HUES64 (cell line): ENCODE data around the gene CD8B2.
"Not testable (repeated sequence)": the region's sequence is repeated elsewhere in the genome, so short reads cannot be mapped to it uniquely, and the experiment has no call there.

ENCODE experiments used
- H3K27ac ChIP-seq: 2 replicates; pipeline ENCODE4 v1.7.0; 2013; ENCODE audit warnings: low read depth, low read length, inconsistent platforms
- H3K27me3 ChIP-seq: 2 replicates; pipeline ENCODE4 v1.6.1; 2013; ENCODE audit warnings: mild to moderate bottlenecking, low read length; ENCODE audit not compliant: insufficient read depth
- H3K36me3 ChIP-seq: 2 replicates; pipeline ENCODE4 v1.6.1; 2013; ENCODE audit warnings: mild to moderate bottlenecking, low read length; ENCODE audit not compliant: insufficient read depth
- H3K4me1 ChIP-seq: 2 replicates; pipeline ENCODE4 v1.6.1; 2013; ENCODE audit warnings: mild to moderate bottlenecking, low read length, moderate library complexity; ENCODE audit not compliant: insufficient read depth
- H3K4me3 ChIP-seq: 2 replicates; pipeline ENCODE4 v1.5.1; 2013; ENCODE audit warnings: mild to moderate bottlenecking, low read length, moderate library complexity
- H3K9ac ChIP-seq: 2 replicates; pipeline ENCODE4 v1.6.1; 2013; ENCODE audit warnings: mild to moderate bottlenecking, low read depth, low read length
- H3K9me3 ChIP-seq: 2 replicates; pipeline ENCODE4 v1.6.1; 2013; ENCODE audit warnings: low read depth, low read length; ENCODE audit not compliant: insufficient read depth
- WGBS: fragments of 150-250, 120-280 bp; methylation state at CpG from one replicate; pipeline ENCODE4 v1.1.7; 2013; ENCODE audit warnings: missing lambda C conversion rate; 5-methylcytosine and 5-hydroxymethylcytosine counted together

Gene CD8B2

DNA sequence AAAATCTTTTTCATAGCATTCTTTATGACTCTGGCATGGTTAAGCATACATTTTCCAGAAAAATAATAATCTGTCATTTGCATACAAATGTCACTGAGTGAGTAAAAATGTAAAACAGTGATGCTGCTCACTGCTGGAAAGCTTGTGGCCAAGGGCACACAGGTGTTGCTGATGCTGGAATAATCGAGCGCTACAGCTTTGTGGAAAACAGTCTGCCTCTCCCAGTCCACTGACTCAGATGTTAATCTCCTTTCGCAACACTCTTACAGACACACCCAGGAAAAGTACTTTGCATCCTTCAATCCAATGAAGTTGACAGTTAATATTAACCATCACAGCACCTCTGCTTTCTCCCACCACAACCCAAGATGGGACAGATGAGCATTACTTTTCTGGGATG lies 27.7 kb downstream of the CD8B2 start:
- H3K9me3 ChIP-seq, H3K9ac ChIP-seq, H3K4me3 ChIP-seq, H3K4me1 ChIP-seq, H3K36me3 ChIP-seq, H3K27me3 ChIP-seq, H3K27ac ChIP-seq: not testable (repeated sequence)
- 82% methylated on average over 3 of the region's 3 CpGs for WGBS

DNA sequence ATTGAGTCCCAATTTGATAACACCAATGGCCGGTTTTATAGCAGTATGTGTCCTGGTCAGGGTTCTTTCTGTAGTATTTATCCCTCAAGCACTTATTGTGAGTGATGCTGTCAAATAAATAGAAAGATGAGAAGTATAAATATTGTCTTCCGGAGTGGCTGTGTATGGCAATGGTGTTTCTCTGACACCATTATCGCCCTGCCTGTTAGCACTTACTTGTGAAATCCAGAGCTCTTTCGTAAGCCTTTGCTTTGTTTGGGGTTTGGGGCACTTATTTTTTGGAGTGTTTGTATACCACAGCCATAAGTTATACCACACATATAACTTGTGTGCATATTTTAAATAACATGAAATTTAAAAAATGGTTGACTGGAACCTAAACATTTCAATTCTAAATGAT lies 29.3 kb downstream of the CD8B2 start:
- Histone ChIP-seq H3K9ac (no peak overlapping the region), H3K4me1 (no peaks in the 10 kb centered on the region), H3K36me3 (no peaks in the 10 kb centered on the region), H3K9me3 (no peaks in the 10 kb centered on the region), H3K4me3 (no peak overlapping the region), H3K27me3 (no peaks in the 10 kb centered on the region), H3K27ac (no peak overlapping the region)
- WGBS = 96% methylated on average over 3 of the region's 4 CpGs

DNA sequence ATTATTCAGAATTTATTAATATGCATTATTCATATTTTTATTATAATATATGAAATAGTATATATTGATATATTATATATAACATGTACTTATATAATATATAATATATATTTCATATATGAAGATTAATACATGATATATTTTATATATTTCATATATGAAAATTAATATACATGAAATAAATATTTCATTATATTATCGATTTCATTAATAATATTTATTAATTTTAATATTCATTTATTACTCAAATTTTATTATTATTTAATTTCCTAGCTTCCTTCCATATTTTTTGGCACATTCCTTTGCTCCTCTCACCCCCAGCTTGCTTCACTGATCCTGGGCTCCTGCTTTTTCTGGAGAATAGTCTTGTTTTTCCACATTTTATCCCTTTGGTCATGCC lies 29.7 kb downstream of the CD8B2 start:
- H3K9ac ChIP-seq = no peak overlapping the region
- H3K27ac ChIP-seq = no peak overlapping the region
- H3K4me3 ChIP-seq = no peak overlapping the region
- no peaks in the 10 kb centered on the region for H3K4me1 ChIP-seq
- H3K9me3 ChIP-seq = no peaks in the 10 kb centered on the region
- no peaks in the 10 kb centered on the region for H3K27me3 ChIP-seq
- no CpG with 5 or more reads among the region's 1 CpG for WGBS
- no peaks in the 10 kb centered on the region for H3K36me3 ChIP-seq

DNA sequence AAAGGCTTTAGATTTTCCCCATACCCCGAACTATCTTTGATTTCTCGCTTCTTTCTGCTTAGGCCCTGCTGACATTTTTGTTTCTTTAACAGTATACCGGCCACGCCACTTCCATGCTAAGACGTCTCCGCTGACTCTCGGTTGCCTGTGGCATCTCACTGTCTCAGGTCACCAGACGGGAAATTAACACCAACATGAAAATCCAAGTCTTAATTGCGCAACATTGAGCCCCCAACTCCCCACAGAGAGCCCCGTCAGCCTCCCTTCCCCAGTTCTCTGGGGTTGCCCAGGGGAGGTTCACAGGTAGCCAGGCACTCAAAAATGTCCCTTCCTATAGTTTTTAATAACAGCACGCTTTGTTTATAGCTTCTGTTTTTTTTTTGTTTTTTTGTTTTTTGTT lies 30.2 kb downstream of the CD8B2 start:
- 96% methylated on average over 11 of the region's 11 CpGs for WGBS
- Histone ChIP-seq H3K9ac (no peak overlapping the region), H3K4me1 (no peaks in the 10 kb centered on the region), H3K27ac (no peak overlapping the region), H3K36me3 (no peaks in the 10 kb centered on the region), H3K4me3 (no peak overlapping the region), H3K9me3 (no peaks in the 10 kb centered on the region), H3K27me3 (no peaks in the 10 kb centered on the region)

DNA sequence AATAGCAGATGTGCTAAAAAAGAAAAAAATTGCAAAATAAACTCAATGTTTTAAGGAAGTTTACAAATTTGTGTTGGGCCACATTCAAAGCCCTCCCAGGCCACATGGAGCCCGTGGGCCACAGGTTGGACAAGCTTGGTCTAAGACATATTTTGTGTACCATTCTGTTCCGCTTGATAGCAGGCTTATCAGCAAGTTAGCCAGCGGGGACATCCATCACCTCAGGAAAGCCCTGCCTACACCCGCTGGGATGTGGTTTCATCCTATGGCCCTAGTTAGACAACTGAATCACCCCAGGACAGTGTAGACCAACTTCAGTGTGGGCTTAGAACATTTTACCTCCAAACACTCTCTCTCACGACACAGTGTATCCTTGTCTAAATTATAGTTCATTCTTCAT lies 32.6 kb downstream of the CD8B2 start:
- no peak overlapping the region for H3K9ac ChIP-seq
- 0 out of 2 replicates have a peak, but pooled peaks cover 5% of the 10 kb centered on the region for H3K9me3 ChIP-seq
- H3K27me3 ChIP-seq = no peaks in the 10 kb centered on the region
- H3K4me1 ChIP-seq = no peaks in the 10 kb centered on the region
- H3K36me3 ChIP-seq = no peaks in the 10 kb centered on the region
- H3K4me3 ChIP-seq = no peak overlapping the region
- 73% methylated on average over 4 of the region's 5 CpGs for WGBS
- H3K27ac ChIP-seq = no peak overlapping the region

DNA sequence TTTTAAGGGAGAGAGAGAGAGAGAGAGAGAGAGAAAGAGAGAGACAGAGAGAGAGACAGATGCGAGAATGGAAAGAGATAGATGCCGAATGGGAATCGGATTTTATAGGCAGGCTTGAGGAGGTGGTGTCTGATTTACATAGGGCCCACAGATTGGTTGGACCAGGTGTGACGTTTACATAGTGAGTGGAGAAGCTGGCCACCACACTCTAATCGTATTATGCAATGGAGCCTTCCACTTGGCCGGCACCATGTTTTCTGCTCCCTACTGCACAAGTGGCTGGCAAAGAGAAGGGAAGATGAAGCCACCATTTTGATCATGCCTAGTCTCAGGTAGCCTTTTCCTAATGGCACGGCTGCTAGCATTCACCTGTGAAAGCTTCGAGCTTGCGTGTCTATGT lies 33.9 kb downstream of the CD8B2 start:
- Histone ChIP-seq H3K27me3 (no peaks in the 10 kb centered on the region), H3K4me3 (no peak overlapping the region), H3K4me1 (no peaks in the 10 kb centered on the region), H3K27ac (no peak overlapping the region), H3K9me3 (0 out of 2 replicates have a peak, but pooled peaks cover 5% of the 10 kb centered on the region), H3K36me3 (no peaks in the 10 kb centered on the region), H3K9ac (no peak overlapping the region)
- WGBS = 85% methylated on average over 9 of the region's 9 CpGs

DNA sequence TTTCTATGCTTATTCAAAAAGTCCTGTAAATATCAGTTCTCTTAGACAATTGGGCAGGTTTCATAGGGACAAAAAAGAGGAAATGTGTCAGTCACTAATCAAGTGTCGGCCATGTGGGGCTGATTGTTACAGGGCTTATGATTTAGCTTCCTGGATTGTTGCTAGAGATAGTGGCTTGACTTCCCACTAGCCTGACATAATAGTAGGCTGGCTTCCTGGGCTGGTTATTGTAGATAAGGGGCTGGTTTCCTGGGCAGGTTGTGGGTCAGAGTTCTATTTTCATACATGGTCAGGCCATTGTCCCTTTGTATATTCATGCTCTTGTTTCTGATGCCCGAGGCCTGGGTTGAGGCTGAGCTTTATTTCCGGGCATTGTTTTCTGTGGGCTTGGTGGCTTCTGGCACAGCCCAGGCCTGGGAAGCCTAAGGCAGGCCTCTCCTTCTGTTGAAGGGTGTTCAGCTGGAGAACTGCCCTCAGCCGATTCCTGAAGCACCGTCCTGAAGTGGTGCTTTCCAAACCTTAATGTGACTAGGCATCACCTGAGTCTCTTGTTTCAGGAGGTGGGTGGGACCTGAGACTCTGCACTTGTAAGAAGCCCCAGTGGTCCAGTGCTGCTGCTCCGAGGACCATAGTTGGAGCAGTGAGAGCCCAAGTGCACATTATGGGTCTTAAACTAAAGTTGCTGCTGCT lies 37.0 kb downstream of the CD8B2 start:
- Histone ChIP-seq H3K36me3 (no peaks in the 10 kb centered on the region), H3K9ac (no peak overlapping the region), H3K4me1 (no peaks in the 10 kb centered on the region), H3K9me3 (0 out of 2 replicates have a peak, but pooled peaks cover 5% of the 10 kb centered on the region), H3K27me3 (no peaks in the 10 kb centered on the region), H3K27ac (no peak overlapping the region), H3K4me3 (no peak overlapping the region)
- WGBS = 95% methylated on average over 6 of the region's 6 CpGs

DNA sequence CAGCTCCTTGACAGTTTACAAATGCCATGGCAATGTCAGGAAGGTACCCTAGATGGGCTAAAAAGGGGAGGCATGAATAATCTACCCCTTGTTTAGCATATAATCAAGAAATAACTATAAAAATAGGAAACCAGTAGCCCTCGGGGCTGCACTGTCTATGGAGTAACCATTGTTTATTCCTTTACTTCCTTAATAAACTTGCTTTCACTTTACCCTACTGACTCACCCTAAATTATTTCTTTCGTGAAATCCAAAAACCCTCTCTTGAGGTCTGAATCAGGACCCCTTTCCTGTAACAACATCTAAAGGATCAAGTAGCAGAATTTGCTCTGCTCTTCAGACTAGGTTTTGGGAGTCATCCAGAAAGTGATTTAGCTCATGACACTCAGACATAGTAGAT lies 43.7 kb downstream of the CD8B2 start:
- no peak overlapping the region for H3K27ac ChIP-seq
- WGBS = 93% methylated on average over 2 of the region's 2 CpGs
- 0 out of 2 replicates have a peak, but pooled peaks cover 4% of the 10 kb centered on the region for H3K4me1 ChIP-seq
- H3K4me3 ChIP-seq = no peak overlapping the region
- no peaks in the 10 kb centered on the region for H3K36me3 ChIP-seq
- H3K27me3 ChIP-seq = no peaks in the 10 kb centered on the region
- H3K9me3 ChIP-seq = no peaks in the 10 kb centered on the region
- no peak overlapping the region for H3K9ac ChIP-seq

DNA sequence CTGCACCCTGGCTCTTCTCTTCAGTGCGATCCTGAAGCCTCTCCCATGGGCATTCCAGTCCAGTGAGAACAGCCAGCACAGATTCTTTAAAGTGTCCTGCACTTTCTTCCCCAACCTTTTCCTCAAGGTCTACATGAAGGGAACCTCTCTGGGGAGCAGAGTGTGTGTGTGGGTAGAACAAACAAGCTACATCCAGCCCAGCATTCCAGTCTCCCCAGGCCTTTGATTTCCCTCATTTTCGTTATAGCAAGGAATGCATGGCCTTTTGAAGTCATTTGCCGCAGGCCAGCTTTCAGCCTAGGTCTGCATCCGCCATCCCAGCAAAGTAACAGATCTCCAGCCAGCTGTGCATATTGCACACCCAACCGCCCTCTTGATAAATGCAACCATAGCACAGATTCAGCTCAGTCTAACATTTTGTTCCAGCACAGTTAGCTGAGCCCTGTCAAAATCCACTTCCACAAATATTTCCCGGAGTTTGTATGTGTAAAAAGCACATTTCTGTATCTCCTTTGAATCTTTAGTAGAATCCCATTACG lies 44.6 kb downstream of the CD8B2 start:
- Histone ChIP-seq H3K27me3 (no peaks in the 10 kb centered on the region), H3K36me3 (no peaks in the 10 kb centered on the region), H3K27ac (no peak overlapping the region), H3K4me3 (no peak overlapping the region), H3K9me3 (no peaks in the 10 kb centered on the region), H3K4me1 (0 out of 2 replicates have a peak, but pooled peaks cover 4% of the 10 kb centered on the region), H3K9ac (no peak overlapping the region)
- 85% methylated on average over 6 of the region's 7 CpGs for WGBS

DNA sequence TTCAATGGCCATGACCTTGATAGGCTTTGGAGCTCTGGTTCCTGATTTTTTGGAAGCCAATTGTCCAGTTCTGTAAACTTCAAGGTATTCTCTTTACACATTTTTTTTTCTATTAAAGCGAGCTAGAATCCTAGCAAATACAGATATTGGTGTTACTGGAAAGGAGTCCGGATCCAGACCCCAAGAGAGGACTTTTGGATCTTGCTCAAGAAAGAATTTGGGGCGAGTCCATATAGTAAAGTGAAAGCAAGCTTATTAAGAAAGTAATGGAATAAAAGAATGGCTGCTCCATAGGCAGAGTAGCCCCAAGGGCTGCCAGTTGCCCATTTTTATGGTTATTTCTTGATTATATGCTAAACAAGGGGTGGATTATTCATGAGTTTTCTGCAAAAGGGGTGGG lies 45.1 kb downstream of the CD8B2 start:
- H3K36me3 ChIP-seq = no peaks in the 10 kb centered on the region
- no peaks in the 10 kb centered on the region for H3K9me3 ChIP-seq
- H3K4me1 ChIP-seq = 0 out of 2 replicates have a peak, but pooled peaks cover 4% of the 10 kb centered on the region
- WGBS = 92% methylated on average over 3 of the region's 3 CpGs
- H3K27ac ChIP-seq = no peak overlapping the region
- no peak overlapping the region for H3K4me3 ChIP-seq
- no peaks in the 10 kb centered on the region for H3K27me3 ChIP-seq
- no peak overlapping the region for H3K9ac ChIP-seq

DNA sequence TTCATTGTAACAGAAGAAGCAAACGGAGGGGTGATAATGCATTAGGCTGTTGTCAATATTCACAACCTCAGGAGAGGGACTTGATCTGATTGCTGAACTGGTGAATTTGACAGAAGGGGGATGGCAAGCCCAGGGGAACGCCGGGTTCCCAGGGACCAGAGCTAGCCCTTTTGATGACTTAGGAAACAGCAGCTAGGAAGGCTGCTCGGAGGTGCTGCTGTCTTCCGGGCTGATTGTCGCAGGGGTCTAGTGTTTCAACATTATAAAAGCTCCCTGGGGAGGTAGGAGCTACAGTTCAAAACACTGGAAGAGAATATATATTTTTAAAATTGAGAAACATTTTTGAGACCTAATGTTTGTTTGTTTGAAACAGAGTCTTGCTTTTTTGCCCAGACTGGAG lies 47.3 kb downstream of the CD8B2 start:
- 0 out of 2 replicates have a peak, but pooled peaks cover 4% of the 10 kb centered on the region for H3K4me1 ChIP-seq
- H3K9ac ChIP-seq = no peak overlapping the region
- WGBS = 60% methylated on average over 6 of the region's 6 CpGs
- H3K9me3 ChIP-seq = no peaks in the 10 kb centered on the region
- H3K27ac ChIP-seq = no peak overlapping the region
- no peak overlapping the region for H3K4me3 ChIP-seq
- no peaks in the 10 kb centered on the region for H3K36me3 ChIP-seq
- no peaks in the 10 kb centered on the region for H3K27me3 ChIP-seq

DNA sequence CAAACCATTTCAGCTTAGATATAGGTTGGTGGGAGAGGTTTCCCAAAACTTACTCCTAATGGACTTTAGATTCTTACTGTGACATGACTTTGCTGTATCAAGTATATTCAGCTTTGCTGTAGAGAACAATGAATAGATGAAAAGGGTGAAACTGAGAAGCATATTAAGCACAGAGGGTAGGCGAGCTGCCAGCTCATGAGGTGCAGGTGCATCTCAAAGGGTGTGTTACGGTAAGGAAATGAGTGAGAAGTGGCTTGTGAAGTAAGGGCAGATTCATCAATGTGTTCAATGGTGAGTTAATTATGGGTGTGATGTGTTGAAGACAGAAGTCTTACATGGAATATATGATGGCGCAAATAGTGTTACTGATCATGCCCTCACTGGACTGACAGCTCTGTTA lies 49.3 kb downstream of the CD8B2 start:
- Histone ChIP-seq H3K36me3 (no peaks in the 10 kb centered on the region), H3K4me3 (no peak overlapping the region), H3K9ac (no peak overlapping the region), H3K27me3 (no peaks in the 10 kb centered on the region), H3K4me1 (no peaks in the 10 kb centered on the region), H3K9me3 (no peaks in the 10 kb centered on the region), H3K27ac (no peak overlapping the region)
- WGBS = 96% methylated on average over 3 of the region's 3 CpGs
